SIG-M5 treated with dmso at 0.1 percent for 504 hours (cell line): ENCODE data around the gene MLLT10.

Experiments
- DNase-seq: peaks from one replicate; lab custom pipeline; 2025; ENCODE audit not compliant: unreplicated experiment; lab: John Stamatoyannopoulos, UW

Gene MLLT10

GRCh38 chr10:21533467-21534279 is at the start of gene MLLT10:
MLLT10 (plus strand) TSS chr10:21534232; CDS start chr10:21534645, 413 bp downstream.
- peak; percentile 86 for DNase-seq

- no peak for DNase-seq
Measured at GRCh38 chr10:21487416-21488180, 46.4 kb upstream of the MLLT10 start.

- DNase-seq = no peak
Measured at GRCh38 chr10:21488246-21488956, 45.6 kb upstream of the MLLT10 start.

GRCh38 chr10:21488957-21489446 is 45.0 kb upstream of the MLLT10 start:
- DNase-seq = no peak

- no peak for DNase-seq
Measured at GRCh38 chr10:21490028-21490710, 43.9 kb upstream of the MLLT10 start.

GRCh38 chr10:21490711-21491105 is 43.3 kb upstream of the MLLT10 start:
- DNase-seq = no peak

GRCh38 chr10:21492421-21492820 is 41.6 kb upstream of the MLLT10 start:
- DNase-seq = no peak

GRCh38 chr10:21493784-21494183 is 40.2 kb upstream of the MLLT10 start:
- no peak for DNase-seq

GRCh38 chr10:21494191-21495001 is 39.6 kb upstream of the MLLT10 start:
- DNase-seq = peak; percentile 8

- peak; percentile 63 for DNase-seq
Measured at GRCh38 chr10:21495002-21495751, 38.9 kb upstream of the MLLT10 start.

GRCh38 chr10:21495752-21496342 is 38.2 kb upstream of the MLLT10 start:
- DNase-seq = peak; percentile 63

- DNase-seq = peak; percentile 65
Measured at GRCh38 chr10:21496343-21497176, 37.5 kb upstream of the MLLT10 start.

GRCh38 chr10:21497177-21497807 is 36.7 kb upstream of the MLLT10 start:
- peak; percentile 26 for DNase-seq

GRCh38 chr10:21498377-21498776 is 35.7 kb upstream of the MLLT10 start:
- no peak for DNase-seq

GRCh38 chr10:21498986-21499385 is 35.0 kb upstream of the MLLT10 start:
- DNase-seq = no peak

- no peak for DNase-seq
Measured at GRCh38 chr10:21499701-21500577, 34.1 kb upstream of the MLLT10 start.

GRCh38 chr10:21500578-21500910 is 33.5 kb upstream of the MLLT10 start:
- no peak for DNase-seq
